Gastrocnemius medialis (tissue), 4 donors: ENCODE data around the gene CPXM2.

Experiments used
- POLR2A ChIP-seq, 2 donors: fragments of 450-650 bp; IDR thresholded peaks; one replicate each; pipeline ENCODE4 v1.6.1; 2017; ENCODE audit warnings: antibody characterized with exemption in 2 of 2, mild to moderate bottlenecking in 2 of 2, moderate library complexity in 2 of 2
- TF ChIP-seq, protein P1 (sequence below), 5 experiments: fragments of 450-650 bp in 3 of 5; fragments of 200-600 bp in 2 of 5; sonication (generic) in 2 of 5; IDR thresholded peaks in 4 of 5; conservative IDR thresholded peaks in 1 of 5; 1 replicate in 4 of 5; 2 replicates in 1 of 5; pipeline ENCODE4 v1.5.1; 2016 to 2019; ENCODE audit warnings: antibody characterized with exemption in 5 of 5, mild to moderate bottlenecking in 3 of 5, moderate library complexity in 3 of 5

DNA sequence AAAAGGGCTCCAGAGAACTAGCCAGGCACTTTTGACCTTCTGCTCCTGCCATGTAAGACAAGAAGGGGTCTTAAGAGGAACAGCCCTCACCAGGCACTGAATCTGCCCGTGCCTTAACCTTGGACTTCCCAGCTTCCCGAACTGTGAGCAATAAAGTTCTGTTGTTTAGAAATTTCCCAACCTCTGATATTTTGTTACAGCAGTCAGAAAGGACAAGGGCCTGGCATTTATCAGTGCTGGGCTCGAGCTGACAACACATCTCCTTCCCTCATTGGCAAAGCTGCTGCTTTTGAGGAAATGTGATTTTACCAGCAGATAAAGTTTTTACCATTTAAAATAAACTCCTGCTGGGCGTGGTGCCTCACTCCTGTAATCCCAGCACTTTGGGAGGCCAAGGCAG lies 122.0 kb downstream of the CPXM2 start:
- TF ChIP-seq, protein P1, sequence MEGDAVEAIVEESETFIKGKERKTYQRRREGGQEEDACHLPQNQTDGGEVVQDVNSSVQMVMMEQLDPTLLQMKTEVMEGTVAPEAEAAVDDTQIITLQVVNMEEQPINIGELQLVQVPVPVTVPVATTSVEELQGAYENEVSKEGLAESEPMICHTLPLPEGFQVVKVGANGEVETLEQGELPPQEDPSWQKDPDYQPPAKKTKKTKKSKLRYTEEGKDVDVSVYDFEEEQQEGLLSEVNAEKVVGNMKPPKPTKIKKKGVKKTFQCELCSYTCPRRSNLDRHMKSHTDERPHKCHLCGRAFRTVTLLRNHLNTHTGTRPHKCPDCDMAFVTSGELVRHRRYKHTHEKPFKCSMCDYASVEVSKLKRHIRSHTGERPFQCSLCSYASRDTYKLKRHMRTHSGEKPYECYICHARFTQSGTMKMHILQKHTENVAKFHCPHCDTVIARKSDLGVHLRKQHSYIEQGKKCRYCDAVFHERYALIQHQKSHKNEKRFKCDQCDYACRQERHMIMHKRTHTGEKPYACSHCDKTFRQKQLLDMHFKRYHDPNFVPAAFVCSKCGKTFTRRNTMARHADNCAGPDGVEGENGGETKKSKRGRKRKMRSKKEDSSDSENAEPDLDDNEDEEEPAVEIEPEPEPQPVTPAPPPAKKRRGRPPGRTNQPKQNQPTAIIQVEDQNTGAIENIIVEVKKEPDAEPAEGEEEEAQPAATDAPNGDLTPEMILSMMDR (IDR thresholded peaks at IDR 0.05 in 4 of 5, conservative IDR thresholded peaks at IDR 0.05 in 1 of 5): no peak
- TF ChIP-seq POLR2A (IDR thresholded peaks at IDR 0.05): no peak
